SW480 (cell line): ENCODE data around the gene ASB7.
"Not testable (repeated sequence)": the region's sequence is repeated elsewhere in the genome, so short reads cannot be mapped to it uniquely, and the experiment has no call there.

Experiments used
- DNase-seq: peaks from one replicate; pipeline ENCODE4 v3.0.0-alpha.2; 2016; ENCODE audit warnings: low spot score

Gene ASB7

GRCh38 chr15:100651253-100651652 lies 48.9 kb downstream of the ASB7 start:
- no peak for DNase-seq

- no peak for DNase-seq
Measured at GRCh38 chr15:100652116-100652515, 49.7 kb downstream of the ASB7 start.

GRCh38 chr15:100653608-100654007 lies 51.2 kb downstream of the ASB7 start:
- DNase-seq = no peak

GRCh38 chr15:100658895-100659294 lies 56.5 kb downstream of the ASB7 start:
- DNase-seq = no peak

GRCh38 chr15:100661156-100661555 lies 58.8 kb downstream of the ASB7 start:
- DNase-seq = no peak

GRCh38 chr15:100663086-100663914 lies 60.9 kb downstream of the ASB7 start:
- peak; percentile 56 for DNase-seq

- no peak for DNase-seq
Measured at GRCh38 chr15:100663915-100664281, 61.5 kb downstream of the ASB7 start.

GRCh38 chr15:100665570-100665969 lies 63.2 kb downstream of the ASB7 start:
- DNase-seq = no peak

GRCh38 chr15:100667405-100668347 lies 65.3 kb downstream of the ASB7 start:
- peak; percentile 51 for DNase-seq

GRCh38 chr15:100668348-100668745 lies 66.0 kb downstream of the ASB7 start:
- no peak for DNase-seq

- DNase-seq = no peak
Measured at GRCh38 chr15:100669260-100669659, 66.9 kb downstream of the ASB7 start.

GRCh38 chr15:100670505-100671021 lies 68.2 kb downstream of the ASB7 start:
- no peak for DNase-seq

- no peak for DNase-seq
Measured at GRCh38 chr15:100671124-100671680, 68.8 kb downstream of the ASB7 start.

GRCh38 chr15:100671858-100672543 lies 69.6 kb downstream of the ASB7 start:
- DNase-seq = peak; percentile 83

- DNase-seq = no peak
Measured at GRCh38 chr15:100672959-100673358, 70.6 kb downstream of the ASB7 start.

GRCh38 chr15:100679151-100679550 lies 76.8 kb downstream of the ASB7 start:
- DNase-seq = not testable (repeated sequence)

GRCh38 chr15:100680726-100681125 lies 78.3 kb downstream of the ASB7 start:
- no peak for DNase-seq

GRCh38 chr15:100681335-100681746 lies 79.0 kb downstream of the ASB7 start:
- no peak for DNase-seq

- DNase-seq = no peak
Measured at GRCh38 chr15:100682468-100682867, 80.1 kb downstream of the ASB7 start.

- DNase-seq = no peak
Measured at GRCh38 chr15:100683434-100683833, 81.0 kb downstream of the ASB7 start.

- DNase-seq = no peak
Measured at GRCh38 chr15:100684591-100684990, 82.2 kb downstream of the ASB7 start.
